AG04450 (cell line): ENCODE measurements around the gene FAM149A. TPM values are rescaled to one million over a fixed set of nuclear protein-coding genes. Genes with fewer than 3 reads are reported as not detected.

Experiments used
- CTCF ChIA-PET: fragments of 300-600, 350-600 bp; formaldehyde crosslinking; extraction: SDS; loops from one replicate; lab custom pipeline; 2022; ENCODE audit warnings: antibody characterized with exemption, inconsistent platforms; lab: Charles Lee
- POLR2A ChIA-PET: fragments of 350-600 bp; formaldehyde crosslinking; extraction: SDS; loops from one replicate; lab custom pipeline; 2021; ENCODE audit warnings: antibody characterized with exemption, inconsistent platforms; lab: Yijun Ruan, JAX
- DNase-seq: peaks from one replicate; pipeline ENCODE4 v3.0.0-alpha.2; 2011; ENCODE audit warnings: low read depth, low spot score
- H3K27ac ChIP-seq: one replicate; pipeline ENCODE4 v1.5.1; 2012; ENCODE audit warnings: low read depth, low read length, control low read depth
- H3K27me3 ChIP-seq: one replicate; pipeline ENCODE4 v1.6.0; 2012; ENCODE audit warnings: low read length; ENCODE audit not compliant: control insufficient read depth, insufficient read depth
- H3K4me3 ChIP-seq: 2 replicates; pipeline ENCODE4 v1.5.1; 2011; ENCODE audit warnings: mild to moderate bottlenecking, low read depth, low read length, control low read depth
- H3K9me3 ChIP-seq: 2 replicates; pipeline ENCODE4 v1.5.1; 2012; ENCODE audit warnings: low read length; ENCODE audit not compliant: control insufficient read depth, insufficient read depth
- CTCF ChIP-seq: IDR thresholded peaks from 2 replicates; pipeline ENCODE4 v1.5.1; 2011; ENCODE audit warnings: low read depth, low read length, control low read depth, inconsistent platforms
- polyA plus RNA-seq: library from polyadenylated mRNA; depleted of rRNA; stranded (reverse); fragments of >200 nt; gene quantifications from 2 replicates; pipeline ENCODE4 v1.2.3, GENCODE V29; 2011

The FAM149A gene
- polyA plus RNA-seq, 1 experiment: 0.07 TPM

GRCh38 chr4:186078981-186079638 is 25.4 kb upstream of the FAM149A start:
- ChIA-PET POLR2A (no interaction called here), CTCF (interaction anchor here (0.6 kb wide), 1 partner anchor 1045 kb away, joined by 3 read pairs; no protein-coding TSS in a partner anchor)
- H3K27ac ChIP-seq: no peak overlapping the region
- H3K4me3 ChIP-seq: no peak overlapping the region
- no peak for DNase-seq
- no peak for TF ChIP-seq CTCF
- no peaks in the 10 kb centered on the region for H3K9me3 ChIP-seq
- H3K27me3 ChIP-seq: no peaks in the 10 kb centered on the region

- no peak overlapping the region for H3K27ac ChIP-seq
- DNase-seq: no peak
- ChIA-PET CTCF (interaction anchor here (2.6 kb wide), 1 partner anchor 42 kb away, joined by 7 read pairs; no protein-coding TSS in a partner anchor), POLR2A (no interaction called here)
- H3K9me3 ChIP-seq: no peaks in the 10 kb centered on the region
- H3K27me3 ChIP-seq: no peaks in the 10 kb centered on the region
- TF ChIP-seq CTCF: no peak
- H3K4me3 ChIP-seq: no peak overlapping the region
Observed at GRCh38 chr4:186079694-186080093, 24.8 kb upstream of the FAM149A start.

GRCh38 chr4:186081202-186081807 is 23.2 kb upstream of the FAM149A start:
- ChIA-PET POLR2A (no interaction called here), CTCF (interaction anchor here (2.6 kb wide), 1 partner anchor 43 kb away, joined by 7 read pairs; no protein-coding TSS in a partner anchor)
- Histone ChIP-seq H3K27ac (no peak overlapping the region), H3K4me3 (no peak overlapping the region), H3K27me3 (no peaks in the 10 kb centered on the region), H3K9me3 (no peaks in the 10 kb centered on the region)
- TF ChIP-seq CTCF: no peak
- DNase-seq: no peak

- CTCF ChIA-PET: interaction anchor here (2.6 kb wide), 1 partner anchor 44 kb away, joined by 7 read pairs; no protein-coding TSS in a partner anchor
- TF ChIP-seq CTCF: no peak
Observed at GRCh38 chr4:186082221-186082620, 22.3 kb upstream of the FAM149A start.

GRCh38 chr4:186088523-186088922 is 16.0 kb upstream of the FAM149A start:
- no peak for DNase-seq
- H3K27me3 ChIP-seq: no peaks in the 10 kb centered on the region
- POLR2A ChIA-PET: no interaction called here
- no peak for TF ChIP-seq CTCF
- CTCF ChIA-PET: no interaction called here
- no peak overlapping the region for H3K4me3 ChIP-seq
- no peak overlapping the region for H3K27ac ChIP-seq
- peaks cover 6% of the 10 kb centered on the region; the same call in 1 of the 2 replicates for H3K9me3 ChIP-seq

More at GRCh38 chr4:186082221-186082620, 22.3 kb upstream of the FAM149A start:
- H3K27ac ChIP-seq: no peak overlapping the region
- POLR2A ChIA-PET: no interaction called here
- no peaks in the 10 kb centered on the region for H3K27me3 ChIP-seq
- no peak overlapping the region for H3K4me3 ChIP-seq
- DNase-seq: no peak
- H3K9me3 ChIP-seq: no peaks in the 10 kb centered on the region
